ENCODE measurements around the gene FHIT.

DNA sequence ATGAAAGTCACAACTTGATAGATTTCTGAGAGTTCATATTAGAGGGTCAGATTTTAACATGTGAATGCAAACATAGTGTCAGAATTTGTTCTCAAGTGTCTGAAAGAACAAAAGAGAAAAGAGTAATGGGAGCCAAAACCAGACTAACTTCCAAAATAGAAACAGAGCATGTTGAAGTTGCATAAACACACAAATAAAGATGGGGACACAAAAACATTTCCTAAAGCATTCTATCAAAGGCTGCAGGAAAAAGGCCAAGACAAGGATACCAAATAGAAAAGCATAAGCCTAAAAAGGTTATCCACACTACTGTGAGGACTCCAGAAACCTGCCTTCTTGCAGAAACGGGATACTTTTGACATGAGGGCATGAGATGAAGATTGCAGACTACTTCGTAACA is 2.8 kb downstream of the FHIT start:
- TF ChIP-seq YY1 (IDR thresholded peaks at IDR 0.05; ENCODE audit: insufficient read depth, insufficient read length): no peak
- TF ChIP-seq SUZ12 (IDR thresholded peaks at IDR 0.05; ENCODE audit: extremely low read depth, insufficient read depth, insufficient read length): no peak
- TF ChIP-seq ZNF274 (IDR thresholded peaks at IDR 0.05; ENCODE audit: low read depth, low read length): no peak
